Smooth muscle cell (in vitro differentiated cells): Measurements from ENCODE around the gene ATXN7L1. TPM values are rescaled to one million over a fixed set of nuclear protein-coding genes. Genes with fewer than 3 reads are reported as not detected.

Source experiments
- DNase-seq: peaks from one replicate; lab custom pipeline; 2025; ENCODE audit not compliant: unreplicated experiment; lab: John Stamatoyannopoulos, UW
- H2AFZ ChIP-seq: fragments of 200-600 bp; sonication (generic); 2 replicates; pipeline ENCODE4 v1.6.0; 2016; ENCODE audit warnings: antibody characterized with exemption, low read depth, mild to moderate bottlenecking
- H3F3A ChIP-seq: fragments of 200-600 bp; sonication (generic); 2 replicates; pipeline ENCODE4 v1.6.0; 2017; ENCODE audit warnings: antibody characterized with exemption, low read depth
- H3K27ac ChIP-seq: fragments of 200-600 bp; sonication (generic); 2 replicates; pipeline ENCODE4 v1.5.1; 2016; ENCODE audit warnings: low read depth, mild to moderate bottlenecking
- H3K27me3 ChIP-seq: fragments of 200-600 bp; sonication (generic); 2 replicates; pipeline ENCODE4 v1.6.1; 2016; ENCODE audit warnings: low read depth, mild to moderate bottlenecking
- H3K36me3 ChIP-seq: fragments of 200-600 bp; sonication (generic); 2 replicates; pipeline ENCODE4 v1.5.1; 2016; ENCODE audit warnings: low read depth
- H3K4me1 ChIP-seq: fragments of 200-600 bp; sonication (generic); 2 replicates; pipeline ENCODE4 v1.5.1; 2016; ENCODE audit warnings: low read depth
- H3K4me2 ChIP-seq: fragments of 200-600 bp; sonication (generic); 2 replicates; pipeline ENCODE4 v1.6.0; 2016; ENCODE audit warnings: mild to moderate bottlenecking
- H3K4me3 ChIP-seq: fragments of 200-600 bp; sonication (generic); 2 replicates; pipeline ENCODE4 v1.5.1; 2016; ENCODE audit warnings: mild to moderate bottlenecking
- H3K79me2 ChIP-seq: fragments of 200-600 bp; sonication (generic); 2 replicates; pipeline ENCODE4 v1.6.0; 2016; ENCODE audit warnings: low read depth, mild to moderate bottlenecking
- H3K9ac ChIP-seq: fragments of 200-600 bp; sonication (generic); 2 replicates; pipeline ENCODE4 v1.6.0; 2016; ENCODE audit warnings: low read depth
- H3K9me3 ChIP-seq: fragments of 200-600 bp; sonication (generic); replicated peaks from 2 replicates; pipeline ENCODE4 v1.5.1; 2016; ENCODE audit warnings: low read depth
- H4K20me1 ChIP-seq: fragments of 200-600 bp; sonication (generic); 2 replicates; pipeline ENCODE4 v1.6.0; 2016; ENCODE audit warnings: low read depth
- CTCF ChIP-seq: fragments of 200-600 bp; sonication (generic); IDR thresholded peaks from 2 replicates; pipeline ENCODE4 v1.5.1; 2017; ENCODE audit warnings: borderline replicate concordance, mild to moderate bottlenecking, antibody characterized with exemption; ENCODE audit not compliant: insufficient read depth, poor library complexity, severe bottlenecking
- WGBS: methylation state at CpG from one replicate; pipeline ENCODE4 v1.1.7; 2016; ENCODE audit warnings: low lambda C conversion rate; 5-methylcytosine and 5-hydroxymethylcytosine counted together
- polyA plus RNA-seq: library from polyadenylated mRNA; unstranded; fragments of >200 nt; fragmentation: Nextera tagmentation; extraction: Ambion mirVana; gene quantifications from 2 replicates; pipeline ENCODE4 v1.2.1, GENCODE V29; 2016
- total RNA-seq: library from RNA; depleted of rRNA; stranded (reverse); fragments of >200 nt; gene quantifications from 2 replicates; pipeline ENCODE4 v1.2.3, GENCODE V29; 2014

ATXN7L1 gene
- total and polyA plus RNA-seq, 2 experiments from 2014 or later, result 3.3 to 4.4 TPM

DNA sequence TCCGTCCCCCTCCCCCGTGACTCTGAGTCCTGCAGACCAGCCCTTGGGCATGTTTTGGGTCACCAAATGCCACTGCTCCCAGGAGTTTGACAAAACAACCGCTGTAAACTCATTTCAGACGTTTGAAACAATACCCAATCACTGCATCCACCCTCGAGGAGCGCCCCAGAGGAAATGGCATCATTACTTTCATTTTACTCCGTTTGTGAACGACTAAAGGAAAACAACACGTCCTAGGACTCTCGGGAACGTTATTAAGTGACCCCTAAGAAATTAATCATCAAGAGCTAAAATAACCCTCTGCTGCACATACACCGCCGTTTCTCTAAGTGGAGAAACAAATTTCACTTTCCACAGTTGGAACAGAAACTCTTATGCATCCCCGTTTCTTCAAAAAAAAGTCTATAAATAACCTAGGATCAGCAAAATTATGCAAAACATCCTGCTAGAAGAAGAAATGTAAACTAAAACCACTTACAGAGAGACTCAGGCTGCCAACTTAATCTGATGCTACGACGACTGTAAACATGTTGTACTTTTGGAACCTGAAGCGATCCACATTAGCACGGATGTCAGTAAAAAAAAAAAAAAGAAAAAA is 185.2 kb downstream of the ATXN7L1 start:
- Histone ChIP-seq H3K27me3 (no peaks in the 10 kb centered on the region), H3K9me3 (no peaks in the 10 kb centered on the region), H3K27ac (no peak overlapping the region), H3K4me3 (peak overlapping the region; percentile 58), H3K36me3 (no peaks in the 10 kb centered on the region), H4K20me1 (peaks cover 53% of the 10 kb centered on the region), H3K4me1 (peaks cover 18% of the 10 kb centered on the region), H2AFZ (peak overlapping the region; percentile 62), H3F3A (peaks cover 9% of the 10 kb centered on the region), H3K79me2 (no peaks in the 10 kb centered on the region), H3K4me2 (peak overlapping the region; percentile 98), H3K9ac (peak overlapping the region; percentile 32)
- DNase-seq, result no peak
- WGBS, result 2% methylated on average over 18 of the region's 18 CpGs
- no peak for TF ChIP-seq CTCF

- Histone ChIP-seq H3K4me3 (peak overlapping the region; percentile 58), H3K27ac (no peak overlapping the region)
Observed at GRCh38 chr7:105690325-105690945, 186.0 kb downstream of the ATXN7L1 start.

GRCh38 chr7:105689067-105689819 is 187.2 kb downstream of the ATXN7L1 start:
- no peak overlapping the region for H3K27ac ChIP-seq
- WGBS, result 66% methylated on average over 13 of the region's 13 CpGs
- peaks cover 18% of the 10 kb centered on the region for H3K4me1 ChIP-seq

More at GRCh38 chr7:105690325-105690945, 186.0 kb downstream of the ATXN7L1 start:
- no peak overlapping the region for H3K9ac ChIP-seq
- peaks cover 18% of the 10 kb centered on the region for H3K4me1 ChIP-seq
- no peaks in the 10 kb centered on the region for H3K36me3 ChIP-seq
- no peaks in the 10 kb centered on the region for H3K79me2 ChIP-seq
- H4K20me1 ChIP-seq, result peaks cover 53% of the 10 kb centered on the region
- TF ChIP-seq CTCF, result no peak
- H3K9me3 ChIP-seq, result no peaks in the 10 kb centered on the region
- peaks cover 9% of the 10 kb centered on the region for H3F3A ChIP-seq
- DNase-seq, result no peak
- H3K27me3 ChIP-seq, result no peaks in the 10 kb centered on the region
- 25% methylated on average over 17 of the region's 17 CpGs for WGBS
- H2AFZ ChIP-seq, result no peak overlapping the region
- H3K4me2 ChIP-seq, result peak overlapping the region; percentile 98

More at GRCh38 chr7:105689067-105689819, 187.2 kb downstream of the ATXN7L1 start:
- TF ChIP-seq CTCF, result no peak
- peaks cover 9% of the 10 kb centered on the region for H3F3A ChIP-seq
- no peaks in the 10 kb centered on the region for H3K36me3 ChIP-seq
- H3K4me2 ChIP-seq, result no peak overlapping the region
- H3K9ac ChIP-seq, result no peak overlapping the region
- H2AFZ ChIP-seq, result no peak overlapping the region
- H4K20me1 ChIP-seq, result peaks cover 53% of the 10 kb centered on the region
- H3K9me3 ChIP-seq, result no peaks in the 10 kb centered on the region
- DNase-seq, result no peak
- no peak overlapping the region for H3K4me3 ChIP-seq
- H3K27me3 ChIP-seq, result no peaks in the 10 kb centered on the region
- H3K79me2 ChIP-seq, result no peaks in the 10 kb centered on the region
